HG02571 (cell line): ENCODE data around the gene AHDC1.
"Not testable (repeated sequence)": the region's sequence is repeated elsewhere in the genome, so short reads cannot be mapped to it uniquely, and the experiment has no call there.

ENCODE experiments used
- ATAC-seq: cut with Tn5 transposase; IDR thresholded peaks from one replicate; pipeline ENCODE4 v1.9.1; 2021; ENCODE audit warnings: mild to moderate bottlenecking, moderate library complexity; ENCODE audit not compliant: unreplicated experiment

The AHDC1 gene

GRCh38 chr1:27634177-27634984 is 30.4 kb upstream of the AHDC1 start:
- no peak for ATAC-seq

- no peak for ATAC-seq
These were observed 29.8 kb upstream of the AHDC1 start for GRCh38 chr1:27633640-27634176.

GRCh38 chr1:27633298-27633610 is 29.3 kb upstream of the AHDC1 start:
- ATAC-seq, result no peak

GRCh38 chr1:27632387-27633297 is 28.7 kb upstream of the AHDC1 start:
- ATAC-seq, result no peak

- ATAC-seq, result no peak
These were observed 27.0 kb upstream of the AHDC1 start for GRCh38 chr1:27630859-27631491.

- no peak for ATAC-seq
These were observed 24.8 kb upstream of the AHDC1 start for GRCh38 chr1:27628712-27629111.

- ATAC-seq, result not testable (repeated sequence)
These were observed 23.8 kb upstream of the AHDC1 start for GRCh38 chr1:27627733-27628132.

GRCh38 chr1:27627061-27627460 is 23.1 kb upstream of the AHDC1 start:
- ATAC-seq, result no peak

GRCh38 chr1:27626031-27626935 is 22.3 kb upstream of the AHDC1 start:
- ATAC-seq, result no peak

- ATAC-seq, result no peak
These were observed 20.7 kb upstream of the AHDC1 start for GRCh38 chr1:27624467-27625178.

- ATAC-seq, result no peak
These were observed 19.6 kb upstream of the AHDC1 start for GRCh38 chr1:27623327-27624212.

GRCh38 chr1:27622828-27623227 is 18.9 kb upstream of the AHDC1 start:
- ATAC-seq, result no peak

- ATAC-seq, result no peak
These were observed 17.3 kb upstream of the AHDC1 start for GRCh38 chr1:27621051-27621920.

GRCh38 chr1:27619782-27620438 is 16.0 kb upstream of the AHDC1 start:
- ATAC-seq, result not testable (repeated sequence)

GRCh38 chr1:27618341-27619082 is 14.6 kb upstream of the AHDC1 start:
- ATAC-seq, result no peak

GRCh38 chr1:27617420-27617819 is 13.5 kb upstream of the AHDC1 start:
- no peak for ATAC-seq
